WTC11 (cell line): ENCODE results near the gene GBF1. TPM values are rescaled to one million over a fixed set of nuclear protein-coding genes. Genes with fewer than 3 reads are reported as not detected.
A peak's percentile ranks its signal among the peaks of the same experiment; 100 is the strongest.

Experiments
- ATAC-seq: fragments of 200-7000 bp; cut with Tn5 transposase; 2 replicates; pipeline ENCODE4 v1.10.0; 2021; ENCODE audit warnings: mild to moderate bottlenecking, moderate library complexity
- CTCF ChIA-PET: fragments of 300-600 bp; sonication (Branson Sonifier 250); formaldehyde crosslinking; loops from one replicate; lab custom pipeline; 2021; ENCODE audit warnings: antibody characterized with exemption; lab: Charles Lee
- POLR2A ChIA-PET: fragments of 350-600 bp; sonication (Branson Sonifier 250); formaldehyde crosslinking; loops from one replicate; lab custom pipeline; 2021; ENCODE audit warnings: antibody characterized with exemption; lab: Charles Lee
- DNase-seq: peaks from one replicate; pipeline ENCODE4 v3.0.0; 2021; ENCODE audit warnings: low spot score
- H3K27ac Mint-ChIP-seq: 2 replicates; pipeline ENCODE4 v1.8.0; 2021; ENCODE audit warnings: mixed read lengths
- H3K27me3 Mint-ChIP-seq: 2 replicates; pipeline ENCODE4 v1.8.0; 2021; ENCODE audit warnings: low read depth, mild to moderate bottlenecking, moderate library complexity, mixed read lengths
- H3K36me3 Mint-ChIP-seq: 2 replicates; pipeline ENCODE4 v1.8.0; 2021; ENCODE audit warnings: mixed read lengths
- H3K4me1 Mint-ChIP-seq: 2 replicates; pipeline ENCODE4 v1.8.0; 2022; ENCODE audit warnings: mixed read lengths
- H3K4me3 Mint-ChIP-seq: 2 replicates; pipeline ENCODE4 v1.8.0; 2021; ENCODE audit warnings: mild to moderate bottlenecking, moderate library complexity, mixed read lengths
- H3K9me3 Mint-ChIP-seq: 2 replicates; pipeline ENCODE4 v1.8.0; 2021; ENCODE audit warnings: mixed read lengths
- ELF4 ChIP-seq: sonication (generic); formaldehyde crosslinking; IDR thresholded peaks from 2 replicates; pipeline ENCODE4 v1.8.1; 2022; ENCODE audit warnings: low read depth, mild to moderate bottlenecking, moderate library complexity, missing genetic modification reagents
- ESRRA ChIP-seq: sonication (generic); formaldehyde crosslinking; IDR thresholded peaks from 2 replicates; pipeline ENCODE4 v1.8.1; 2022; ENCODE audit warnings: mild to moderate bottlenecking, missing genetic modification reagents, borderline replicate concordance
- FOXK1 ChIP-seq: sonication (generic); formaldehyde crosslinking; IDR thresholded peaks from 2 replicates; pipeline ENCODE4 v1.8.0; 2022; ENCODE audit warnings: mild to moderate bottlenecking, moderate library complexity, missing genetic modification reagents
- GRHL2 ChIP-seq: fragments of 250-450 bp; sonication (Bioruptor Pico); IDR thresholded peaks from 2 replicates; pipeline ENCODE4 v1.8.0; 2022; ENCODE audit warnings: mild to moderate bottlenecking, moderate library complexity; ENCODE audit not compliant: insufficient replicate concordance, severe bottlenecking
- JAZF1 ChIP-seq: fragments of 250-450 bp; sonication (Bioruptor Pico); IDR thresholded peaks from 2 replicates; pipeline ENCODE4 v1.9.0; 2021; ENCODE audit warnings: moderate library complexity, mild to moderate bottlenecking, inconsistent platforms
- KAT7 ChIP-seq: sonication (generic); formaldehyde crosslinking; IDR thresholded peaks from 2 replicates; pipeline ENCODE4 v1.8.1; 2023; ENCODE audit warnings: missing genetic modification reagents, mild to moderate bottlenecking, borderline replicate concordance
- OVOL2 ChIP-seq: fragments of 250-450 bp; sonication (Bioruptor Pico); IDR thresholded peaks from 2 replicates; pipeline ENCODE4 v1.9.0; 2021; ENCODE audit warnings: mild to moderate bottlenecking, borderline replicate concordance
- RORB ChIP-seq: fragments of 250-450 bp; sonication (Bioruptor Pico); IDR thresholded peaks from 2 replicates; pipeline ENCODE4 v1.9.0; 2021; ENCODE audit warnings: mild to moderate bottlenecking
- SMAD4 ChIP-seq: sonication (generic); formaldehyde crosslinking; IDR thresholded peaks from 2 replicates; pipeline ENCODE4 v1.8.0; 2022; ENCODE audit warnings: mild to moderate bottlenecking, missing genetic modification reagents
- SP1 ChIP-seq: sonication (generic); formaldehyde crosslinking; conservative IDR thresholded peaks from 2 replicates; pipeline ENCODE4 v1.8.1; 2022; ENCODE audit warnings: missing genetic modification reagents
- ZBTB21 ChIP-seq: sonication (generic); formaldehyde crosslinking; IDR thresholded peaks from 2 replicates; pipeline ENCODE4 v1.8.1; 2023; ENCODE audit warnings: mild to moderate bottlenecking, missing genetic modification reagents, borderline replicate concordance
- ZNF138 ChIP-seq: sonication (generic); formaldehyde crosslinking; conservative IDR thresholded peaks from 2 replicates; pipeline ENCODE4 v1.8.1; 2022; ENCODE audit warnings: mild to moderate bottlenecking, moderate library complexity, missing genetic modification reagents
- ZNF396 ChIP-seq: fragments of 250-450 bp; sonication (Bioruptor Pico); IDR thresholded peaks from 2 replicates; pipeline ENCODE4 v1.8.0; 2021; ENCODE audit warnings: mild to moderate bottlenecking, moderate library complexity, borderline replicate concordance
- ZNF423 ChIP-seq: fragments of 250-450 bp; sonication (Bioruptor Pico); IDR thresholded peaks from 2 replicates; pipeline ENCODE4 v2.1.2; 2022; ENCODE audit warnings: mild to moderate bottlenecking, moderate library complexity
- total RNA-seq: library from RNA; stranded (reverse); gene quantifications from 3 replicates; pipeline ENCODE4 v1.2.3, GENCODE V29; 2021
- TF ChIP-seq, protein P1 (sequence below): sonication (generic); formaldehyde crosslinking; IDR thresholded peaks from 2 replicates; pipeline ENCODE4 v1.8.0; 2023; ENCODE audit warnings: missing genetic modification reagents, mild to moderate bottlenecking, borderline replicate concordance
- TF ChIP-seq, protein P2 (sequence below): sonication (generic); formaldehyde crosslinking; IDR thresholded peaks from 2 replicates; pipeline ENCODE4 v1.8.1; 2023; ENCODE audit warnings: mild to moderate bottlenecking, moderate library complexity, missing genetic modification reagents
- TF ChIP-seq, protein P3 (sequence below): sonication (generic); formaldehyde crosslinking; IDR thresholded peaks from 2 replicates; pipeline ENCODE4 v1.8.0; 2022; ENCODE audit warnings: mild to moderate bottlenecking, missing genetic modification reagents
- TF ChIP-seq, protein P4 (sequence below): sonication (generic); formaldehyde crosslinking; IDR thresholded peaks from 2 replicates; pipeline ENCODE4 v1.8.1; 2022; ENCODE audit warnings: low read depth, mild to moderate bottlenecking, moderate library complexity, missing genetic modification reagents, borderline replicate concordance
- TF ChIP-seq, protein P5 (sequence below): sonication (generic); formaldehyde crosslinking; IDR thresholded peaks from 2 replicates; pipeline ENCODE4 v1.8.1; 2022; ENCODE audit warnings: mild to moderate bottlenecking, moderate library complexity, missing genetic modification reagents
- TF ChIP-seq, protein P6 (sequence below): sonication (generic); formaldehyde crosslinking; IDR thresholded peaks from 2 replicates; pipeline ENCODE4 v1.8.1; 2023; ENCODE audit warnings: mild to moderate bottlenecking, missing genetic modification reagents

The GBF1 gene
- total RNA-seq, 1 experiment from 2014 or later, result 32.4 TPM

DNA sequence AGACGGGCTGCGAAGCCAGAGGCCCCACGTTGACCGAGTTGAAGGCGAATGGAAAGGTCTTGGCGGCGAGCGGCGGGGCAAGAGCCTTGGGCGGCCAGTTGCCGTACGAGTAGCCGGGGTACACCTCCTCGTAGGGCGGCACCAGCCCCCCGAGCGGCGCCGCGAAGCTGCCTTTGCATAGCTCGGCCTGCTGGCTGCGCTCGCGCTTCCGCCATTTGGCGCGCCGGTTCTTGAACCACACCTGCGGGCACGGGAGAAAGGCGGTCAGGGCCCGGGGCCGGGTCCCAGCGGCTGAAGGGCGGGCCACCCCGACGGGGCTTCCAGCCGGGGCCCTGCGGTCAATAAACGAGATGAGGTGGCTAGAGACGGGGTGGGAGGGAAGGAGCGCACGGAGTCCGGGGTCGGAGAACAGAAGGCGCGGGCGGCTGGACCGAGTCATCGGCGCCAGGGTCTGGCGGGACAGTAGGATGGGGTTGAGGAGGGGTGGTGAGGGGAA lies 14.4 kb upstream of the GBF1 start:
- ChIA-PET CTCF (interaction anchor here (0.7 to 18.9 kb wide), 53 partner anchors 9 to 628 kb away, joined by 3 to 906 read pairs (median 7); partner anchors contain the start of genes ACTR1A, CUEDC2, FBXL15 and GBF1), POLR2A (interaction anchor here (0.8 to 2.0 kb wide), 7 partner anchors 10 to 270 kb away, joined by 3 to 8 read pairs (median 6); partner anchors contain the start of genes GBF1 and NOLC1)
- Mint-ChIP-seq H3K4me1 (peaks cover 3% of the 10 kb centered on the region; the same call in 1 of the 2 replicates), H3K4me3 (peak overlapping the region; percentile 62), H3K9me3 (no peaks in the 10 kb centered on the region), H3K27me3 (peaks cover 99% of the 10 kb centered on the region), H3K36me3 (no peaks in the 10 kb centered on the region), H3K27ac (no peak overlapping the region)
- TF ChIP-seq, protein P1, sequence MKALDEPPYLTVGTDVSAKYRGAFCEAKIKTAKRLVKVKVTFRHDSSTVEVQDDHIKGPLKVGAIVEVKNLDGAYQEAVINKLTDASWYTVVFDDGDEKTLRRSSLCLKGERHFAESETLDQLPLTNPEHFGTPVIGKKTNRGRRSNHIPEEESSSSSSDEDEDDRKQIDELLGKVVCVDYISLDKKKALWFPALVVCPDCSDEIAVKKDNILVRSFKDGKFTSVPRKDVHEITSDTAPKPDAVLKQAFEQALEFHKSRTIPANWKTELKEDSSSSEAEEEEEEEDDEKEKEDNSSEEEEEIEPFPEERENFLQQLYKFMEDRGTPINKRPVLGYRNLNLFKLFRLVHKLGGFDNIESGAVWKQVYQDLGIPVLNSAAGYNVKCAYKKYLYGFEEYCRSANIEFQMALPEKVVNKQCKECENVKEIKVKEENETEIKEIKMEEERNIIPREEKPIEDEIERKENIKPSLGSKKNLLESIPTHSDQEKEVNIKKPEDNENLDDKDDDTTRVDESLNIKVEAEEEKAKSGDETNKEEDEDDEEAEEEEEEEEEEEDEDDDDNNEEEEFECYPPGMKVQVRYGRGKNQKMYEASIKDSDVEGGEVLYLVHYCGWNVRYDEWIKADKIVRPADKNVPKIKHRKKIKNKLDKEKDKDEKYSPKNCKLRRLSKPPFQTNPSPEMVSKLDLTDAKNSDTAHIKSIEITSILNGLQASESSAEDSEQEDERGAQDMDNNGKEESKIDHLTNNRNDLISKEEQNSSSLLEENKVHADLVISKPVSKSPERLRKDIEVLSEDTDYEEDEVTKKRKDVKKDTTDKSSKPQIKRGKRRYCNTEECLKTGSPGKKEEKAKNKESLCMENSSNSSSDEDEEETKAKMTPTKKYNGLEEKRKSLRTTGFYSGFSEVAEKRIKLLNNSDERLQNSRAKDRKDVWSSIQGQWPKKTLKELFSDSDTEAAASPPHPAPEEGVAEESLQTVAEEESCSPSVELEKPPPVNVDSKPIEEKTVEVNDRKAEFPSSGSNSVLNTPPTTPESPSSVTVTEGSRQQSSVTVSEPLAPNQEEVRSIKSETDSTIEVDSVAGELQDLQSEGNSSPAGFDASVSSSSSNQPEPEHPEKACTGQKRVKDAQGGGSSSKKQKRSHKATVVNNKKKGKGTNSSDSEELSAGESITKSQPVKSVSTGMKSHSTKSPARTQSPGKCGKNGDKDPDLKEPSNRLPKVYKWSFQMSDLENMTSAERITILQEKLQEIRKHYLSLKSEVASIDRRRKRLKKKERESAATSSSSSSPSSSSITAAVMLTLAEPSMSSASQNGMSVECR (CRISPR knock-in tag), result 0 out of 2 replicates have a peak, but pooled peaks have one; percentile 28
- TF ChIP-seq OVOL2 (CRISPR knock-in tag), result no peak
- TF ChIP-seq, protein P2, sequence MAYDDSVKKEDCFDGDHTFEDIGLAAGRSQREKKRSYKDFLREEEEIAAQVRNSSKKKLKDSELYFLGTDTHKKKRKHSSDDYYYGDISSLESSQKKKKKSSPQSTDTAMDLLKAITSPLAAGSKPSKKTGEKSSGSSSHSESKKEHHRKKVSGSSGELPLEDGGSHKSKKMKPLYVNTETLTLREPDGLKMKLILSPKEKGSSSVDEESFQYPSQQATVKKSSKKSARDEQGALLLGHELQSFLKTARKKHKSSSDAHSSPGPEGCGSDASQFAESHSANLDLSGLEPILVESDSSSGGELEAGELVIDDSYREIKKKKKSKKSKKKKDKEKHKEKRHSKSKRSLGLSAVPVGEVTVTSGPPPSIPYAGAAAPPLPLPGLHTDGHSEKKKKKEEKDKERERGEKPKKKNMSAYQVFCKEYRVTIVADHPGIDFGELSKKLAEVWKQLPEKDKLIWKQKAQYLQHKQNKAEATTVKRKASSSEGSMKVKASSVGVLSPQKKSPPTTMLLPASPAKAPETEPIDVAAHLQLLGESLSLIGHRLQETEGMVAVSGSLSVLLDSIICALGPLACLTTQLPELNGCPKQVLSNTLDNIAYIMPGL (CRISPR knock-in tag), result peak; percentile 60; the same call in 1 of the 2 replicates
- peak; percentile 31; the same call in 1 of the 2 replicates for TF ChIP-seq FOXK1 (CRISPR knock-in tag)
- TF ChIP-seq, protein P3, sequence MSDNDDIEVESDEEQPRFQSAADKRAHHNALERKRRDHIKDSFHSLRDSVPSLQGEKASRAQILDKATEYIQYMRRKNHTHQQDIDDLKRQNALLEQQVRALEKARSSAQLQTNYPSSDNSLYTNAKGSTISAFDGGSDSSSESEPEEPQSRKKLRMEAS (CRISPR knock-in tag), result 0 out of 2 replicates have a peak, but pooled peaks have one; percentile 8
- TF ChIP-seq GRHL2 (CRISPR knock-in tag), result no peak
- DNase-seq (peak; percentile 76), ATAC-seq (peak; percentile 13)

DNA sequence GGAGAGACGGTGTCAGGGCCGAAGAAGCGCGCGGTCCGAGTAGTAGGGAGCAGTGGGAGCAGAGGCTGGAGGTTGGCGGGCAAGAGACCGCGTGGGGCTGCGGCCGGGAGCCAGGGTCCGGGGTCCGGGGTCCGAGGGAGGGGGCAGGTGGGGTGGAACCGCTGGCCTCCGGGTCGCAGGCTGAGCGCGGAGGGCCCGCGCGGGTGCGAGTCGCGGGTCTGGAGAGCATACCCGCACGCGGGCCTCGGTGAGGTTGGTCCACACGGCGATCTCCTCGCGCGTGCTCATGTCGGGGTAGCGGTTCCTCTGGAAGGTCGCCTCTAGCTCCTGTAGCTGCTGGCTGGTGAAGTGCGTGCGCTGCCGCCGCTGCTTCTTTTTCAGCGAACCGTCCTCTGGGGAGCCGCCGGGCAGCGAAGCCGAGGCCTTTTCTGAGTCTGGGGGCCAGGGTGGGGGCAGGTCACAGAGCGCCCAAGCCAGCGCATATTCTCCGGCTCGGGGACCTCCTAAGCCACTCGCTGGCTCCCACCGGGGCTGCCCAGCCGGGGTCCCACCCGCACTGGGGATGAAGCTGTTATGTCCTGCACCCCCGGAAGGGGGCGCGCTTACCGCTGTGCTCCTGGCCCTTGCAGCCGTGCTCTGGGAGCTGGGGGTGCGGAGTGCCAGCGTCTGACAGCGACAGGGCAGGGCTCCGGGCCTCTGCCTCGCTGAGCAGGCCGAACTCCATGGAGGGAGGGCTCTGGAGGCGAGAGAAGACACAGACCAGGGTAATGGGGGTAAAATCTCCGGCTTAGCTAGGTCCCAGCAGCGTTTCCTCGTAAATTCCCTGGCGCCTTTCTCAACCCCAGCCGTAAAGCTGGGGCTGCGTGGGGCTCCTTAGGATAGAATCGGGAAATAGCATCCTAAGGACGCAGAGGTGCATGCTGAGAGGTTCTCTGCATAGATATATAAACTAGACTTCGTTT lies 13.7 kb upstream of the GBF1 start:
- H3K4me1 Mint-ChIP-seq, result peaks cover 3% of the 10 kb centered on the region; the same call in 1 of the 2 replicates
- no peak overlapping the region for H3K27ac Mint-ChIP-seq
- DNase-seq (peak; percentile 89), ATAC-seq (peak; percentile 68)
- peak overlapping the region; percentile 62 for H3K4me3 Mint-ChIP-seq
- CTCF ChIA-PET, result interaction anchor here (0.5 to 18.9 kb wide), 69 partner anchors 8 to 629 kb away, joined by 3 to 906 read pairs (median 5); partner anchors contain the start of genes ACTR1A, CUEDC2, FBXL15 and GBF1
- H3K27me3 Mint-ChIP-seq, result peaks cover 99% of the 10 kb centered on the region
- POLR2A ChIA-PET, result interaction anchor here (0.7 to 2.0 kb wide), 7 partner anchors 10 to 120 kb away, joined by 3 to 8 read pairs (median 6); partner anchors contain the start of genes GBF1 and PITX3
- no peaks in the 10 kb centered on the region for H3K36me3 Mint-ChIP-seq
- H3K9me3 Mint-ChIP-seq, result no peaks in the 10 kb centered on the region
- TF ChIP-seq RORB (no peak), ELF4 (no peak), KAT7 (CRISPR knock-in tag) (no peak), JAZF1 (CRISPR knock-in tag) (no peak), ZNF138 (CRISPR knock-in tag) (peak; percentile 82; the same call in 1 of the 2 replicates), SMAD4 (no peak), ZNF423 (CRISPR knock-in tag) (peak; percentile 57; the same call in 1 of the 2 replicates), SP1 (CRISPR knock-in tag) (peak; percentile 57; the same call in 1 of the 2 replicates), GRHL2 (CRISPR knock-in tag) (no peak), ZNF396 (no peak), ESRRA (CRISPR knock-in tag) (no peak), ZBTB21 (CRISPR knock-in tag) (no peak)
- TF ChIP-seq, protein P4, sequence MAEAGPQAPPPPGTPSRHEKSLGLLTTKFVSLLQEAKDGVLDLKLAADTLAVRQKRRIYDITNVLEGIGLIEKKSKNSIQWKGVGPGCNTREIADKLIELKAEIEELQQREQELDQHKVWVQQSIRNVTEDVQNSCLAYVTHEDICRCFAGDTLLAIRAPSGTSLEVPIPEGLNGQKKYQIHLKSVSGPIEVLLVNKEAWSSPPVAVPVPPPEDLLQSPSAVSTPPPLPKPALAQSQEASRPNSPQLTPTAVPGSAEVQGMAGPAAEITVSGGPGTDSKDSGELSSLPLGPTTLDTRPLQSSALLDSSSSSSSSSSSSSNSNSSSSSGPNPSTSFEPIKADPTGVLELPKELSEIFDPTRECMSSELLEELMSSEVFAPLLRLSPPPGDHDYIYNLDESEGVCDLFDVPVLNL (CRISPR knock-in tag), result no peak
- TF ChIP-seq, protein P3 (CRISPR knock-in tag), result 0 out of 2 replicates have a peak, but pooled peaks have one; percentile 37
- TF ChIP-seq, protein P5, sequence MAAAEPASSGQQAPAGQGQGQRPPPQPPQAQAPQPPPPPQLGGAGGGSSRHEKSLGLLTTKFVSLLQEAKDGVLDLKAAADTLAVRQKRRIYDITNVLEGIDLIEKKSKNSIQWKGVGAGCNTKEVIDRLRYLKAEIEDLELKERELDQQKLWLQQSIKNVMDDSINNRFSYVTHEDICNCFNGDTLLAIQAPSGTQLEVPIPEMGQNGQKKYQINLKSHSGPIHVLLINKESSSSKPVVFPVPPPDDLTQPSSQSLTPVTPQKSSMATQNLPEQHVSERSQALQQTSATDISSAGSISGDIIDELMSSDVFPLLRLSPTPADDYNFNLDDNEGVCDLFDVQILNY (CRISPR knock-in tag), result no peak
- TF ChIP-seq, protein P6, sequence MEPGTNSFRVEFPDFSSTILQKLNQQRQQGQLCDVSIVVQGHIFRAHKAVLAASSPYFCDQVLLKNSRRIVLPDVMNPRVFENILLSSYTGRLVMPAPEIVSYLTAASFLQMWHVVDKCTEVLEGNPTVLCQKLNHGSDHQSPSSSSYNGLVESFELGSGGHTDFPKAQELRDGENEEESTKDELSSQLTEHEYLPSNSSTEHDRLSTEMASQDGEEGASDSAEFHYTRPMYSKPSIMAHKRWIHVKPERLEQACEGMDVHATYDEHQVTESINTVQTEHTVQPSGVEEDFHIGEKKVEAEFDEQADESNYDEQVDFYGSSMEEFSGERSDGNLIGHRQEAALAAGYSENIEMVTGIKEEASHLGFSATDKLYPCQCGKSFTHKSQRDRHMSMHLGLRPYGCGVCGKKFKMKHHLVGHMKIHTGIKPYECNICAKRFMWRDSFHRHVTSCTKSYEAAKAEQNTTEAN (CRISPR knock-in tag), result no peak
